Aorta (tissue), 5 donors: Measurements from ENCODE around the gene INO80B. TPM values are rescaled to one million over a fixed set of nuclear protein-coding genes. Genes with fewer than 3 reads are reported as not detected.
A peak's percentile ranks its signal among the peaks of the same experiment; 100 is the strongest.

Source experiments
- ATAC-seq: fragments of 200-7000 bp; cut with Tn5 transposase; one replicate; pipeline ENCODE4 v1.9.1; 2022; ENCODE audit warnings: moderate library complexity; ENCODE audit not compliant: low FRiP score
- DNase-seq, 2 donors: peaks; one replicate each; pipeline ENCODE4 v3.0.0-alpha.2; 2020
- H3K27ac ChIP-seq, 2 donors: one replicate each; pipeline ENCODE4 v1.5.1; 2013; ENCODE audit warnings: low read length in 2 of 2, mild to moderate bottlenecking in 2 of 2, moderate library complexity in 2 of 2, control low read depth in 1 of 2, inconsistent platforms in 1 of 2, low read depth in 1 of 2
- H3K27me3 ChIP-seq, 2 donors: one replicate each; pipeline ENCODE4 v1.6.1; 2013; ENCODE audit warnings: control low read depth in 1 of 2, low read length in 1 of 2, mild to moderate bottlenecking in 1 of 2, moderate library complexity in 1 of 2; ENCODE audit not compliant: insufficient read depth in 2 of 2, control insufficient read depth in 1 of 2
- H3K36me3 ChIP-seq, 2 donors: one replicate each; pipeline ENCODE4 v1.6.1; 2013; ENCODE audit warnings: control low read depth in 1 of 2, low read length in 1 of 2, mild to moderate bottlenecking in 1 of 2; ENCODE audit not compliant: insufficient read depth in 2 of 2, control insufficient read depth in 1 of 2
- H3K4me1 ChIP-seq, 2 donors: one replicate each; pipeline ENCODE4 v1.6.1; 2013; ENCODE audit warnings: low read length in 2 of 2, control low read depth in 1 of 2, mild to moderate bottlenecking in 1 of 2, moderate library complexity in 1 of 2; ENCODE audit not compliant: insufficient read depth in 2 of 2, control insufficient read depth in 1 of 2
- H3K4me3 ChIP-seq, 2 donors: one replicate each; pipeline ENCODE4 v1.5.1; 2013; ENCODE audit warnings: low read length in 2 of 2, control low read depth in 1 of 2, mild to moderate bottlenecking in 1 of 2
- H3K9me3 ChIP-seq: one replicate; pipeline ENCODE4 v1.6.1; 2013; ENCODE audit warnings: mild to moderate bottlenecking, low read length; ENCODE audit not compliant: control insufficient read depth
- WGBS, 2 donors: extraction: QIAGEN DNeasy Blood & Tissue Kit; methylation state at CpG; one replicate each; pipeline ENCODE4 v1.1.7; 2013; 5-methylcytosine and 5-hydroxymethylcytosine counted together
- intact Hi-C, 2 donors: fragments of 100-400 bp; cut with DNase I; formaldehyde crosslinking; loops; one replicate each; pipeline versions ENCODE4 v1.14.2 to v1.15.0; 2022
- polyA plus RNA-seq, 2 donors: library from polyadenylated mRNA; stranded (reverse); fragments of 200-250 nt; gene quantifications; one replicate each; pipeline ENCODE4 v1.2.3, GENCODE V29; 2013
- total RNA-seq, 2 donors: library from RNA; stranded (reverse); fragmentation: NEBNext Ultra II Directional; extraction: Animal tissue kit (Norgen Biotek cat#: 25700); gene quantifications; one replicate each; pipeline ENCODE4 v1.2.1, GENCODE V29; 2021
- donor health status: healthy with polysubstance abuse.
- donor health status: Bipolar disorder and iron deficiency.
- donor health status: DM: no; HTN: no; CAD: no.
- donor health status: DM: no; HTN: no; CAD: no.
- donor health status: DM: yes; HTN: yes; CAD: no.

Gene INO80B
- total and polyA plus RNA-seq, 4 donors, result 18.2 to 60.9 (median 33.8) TPM

DNA sequence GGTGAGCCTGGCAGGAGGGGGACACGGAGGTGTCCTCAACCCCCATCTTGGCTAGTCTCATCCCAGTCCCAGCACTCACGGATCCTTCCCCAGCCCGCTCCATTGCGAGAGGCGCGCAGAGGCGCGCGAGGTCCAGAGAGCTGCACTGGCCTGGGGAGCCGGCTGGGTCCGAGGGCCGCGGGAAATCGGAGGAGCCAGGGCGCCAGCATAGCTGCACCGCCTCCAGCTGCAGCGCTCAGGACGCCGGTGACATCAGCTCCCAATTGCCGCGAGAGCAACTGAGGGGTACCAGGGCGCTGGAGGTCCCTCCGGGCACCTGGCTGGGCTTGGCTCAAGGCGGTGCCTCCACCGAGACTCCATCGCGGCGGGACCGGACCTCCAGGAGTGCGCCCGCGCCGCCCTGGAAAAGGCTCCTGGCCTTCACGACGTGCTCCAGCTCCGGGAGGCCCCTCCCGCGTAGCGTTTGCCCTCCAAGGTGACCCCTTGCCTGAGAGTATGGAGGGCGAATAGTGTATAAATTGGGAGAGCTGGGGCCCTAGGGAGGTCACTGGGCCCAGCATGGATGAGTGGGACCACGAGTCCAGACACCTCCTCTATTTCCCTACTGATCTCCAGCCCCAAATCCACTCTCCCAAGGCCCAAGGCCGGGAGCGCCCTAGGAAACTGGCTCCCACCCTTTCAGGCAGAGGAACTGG lies 18.6 kb upstream of the INO80B start:
- H3K4me1 ChIP-seq, result no peaks in the 10 kb centered on the region
- DNase-seq, result no peak
- intact Hi-C loops, result no loop called here
- ATAC-seq, result no peak
- no peaks in the 10 kb centered on the region for H3K27me3 ChIP-seq
- H3K4me3 ChIP-seq, result no peak overlapping the region
- 60 to 68% methylated on average over 42 to 43 of the region's 43 CpGs for WGBS, 2 donors
- H3K9me3 ChIP-seq, result no peaks in the 10 kb centered on the region
- no peak overlapping the region for H3K27ac ChIP-seq
- no peaks in the 10 kb centered on the region for H3K36me3 ChIP-seq

DNA sequence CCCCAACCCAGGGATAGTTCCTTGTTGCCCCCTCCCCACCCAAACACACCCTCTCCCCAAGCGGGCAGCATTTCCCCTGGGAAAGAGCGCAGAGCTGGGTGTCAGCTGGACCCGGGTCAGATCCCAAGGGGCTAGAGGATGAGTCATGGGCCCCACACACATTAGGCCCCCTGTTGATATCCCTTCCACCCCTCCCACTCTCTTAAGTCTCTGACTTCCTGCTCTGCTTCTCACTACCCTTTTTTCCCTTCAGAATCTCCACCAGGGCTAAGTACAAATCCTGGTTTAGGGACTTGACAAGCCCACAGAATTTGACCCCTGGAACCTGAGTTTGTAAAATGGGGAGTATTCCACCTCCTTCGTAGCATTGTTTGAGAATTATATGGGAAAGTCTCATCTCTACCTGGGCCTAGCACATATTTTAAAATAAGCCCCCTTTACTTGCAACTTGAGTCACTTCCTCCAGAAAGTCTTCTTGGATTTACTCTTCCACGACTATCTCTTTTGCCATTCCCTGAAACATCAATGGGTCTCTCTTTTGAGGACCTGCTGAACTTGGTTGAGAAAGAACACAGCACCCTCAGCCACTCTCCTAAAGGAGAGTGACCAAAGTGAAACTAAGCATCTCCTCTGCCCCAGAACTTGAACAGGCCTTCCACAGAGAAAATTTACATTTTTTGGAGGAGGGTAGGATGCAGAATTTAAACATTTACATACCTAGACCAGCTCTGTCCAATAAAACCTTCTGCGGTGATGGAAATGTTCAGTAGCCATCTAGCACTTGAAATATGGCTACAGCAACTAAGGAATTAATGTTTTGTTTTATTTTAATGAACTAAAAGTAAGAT lies 17.8 kb upstream of the INO80B start:
- no peak for ATAC-seq
- 71 to 72% methylated on average over 6 of the region's 6 CpGs for WGBS, 2 donors
- DNase-seq, result no peak
- Histone ChIP-seq H3K9me3 (no peaks in the 10 kb centered on the region), H3K27me3 (no peaks in the 10 kb centered on the region), H3K36me3 (no peaks in the 10 kb centered on the region), H3K27ac (no peak overlapping the region), H3K4me1 (no peaks in the 10 kb centered on the region), H3K4me3 (no peak overlapping the region)
- intact Hi-C loops, result no loop called here

DNA sequence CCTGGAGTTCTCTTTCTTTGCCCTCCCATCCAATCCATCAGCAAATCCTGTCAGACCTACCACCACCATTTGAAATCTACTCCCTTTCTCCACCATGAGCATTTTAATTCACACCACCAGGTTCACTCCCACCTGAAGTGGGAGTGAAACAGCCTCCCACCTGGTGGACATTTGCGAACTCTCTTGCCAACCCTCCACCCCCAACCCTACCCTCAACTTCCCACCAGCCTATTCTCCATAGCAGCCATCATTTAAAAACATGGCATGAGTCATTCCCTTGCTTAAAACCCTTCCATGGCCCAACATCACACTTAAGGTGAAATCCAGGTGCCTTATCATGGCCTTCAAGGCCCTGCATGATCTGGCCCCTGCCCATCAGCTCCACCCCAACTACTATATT lies 16.6 kb upstream of the INO80B start:
- 96 to 100% methylated on average over 1 of the region's 1 CpG for WGBS, 2 donors
- intact Hi-C loops, result no loop called here
- Histone ChIP-seq H3K4me3 (no peak overlapping the region), H3K36me3 (no peaks in the 10 kb centered on the region), H3K9me3 (no peaks in the 10 kb centered on the region), H3K27me3 (no peaks in the 10 kb centered on the region), H3K27ac (no peak overlapping the region), H3K4me1 (no peaks in the 10 kb centered on the region)
- DNase-seq (no peak), ATAC-seq (no peak)

DNA sequence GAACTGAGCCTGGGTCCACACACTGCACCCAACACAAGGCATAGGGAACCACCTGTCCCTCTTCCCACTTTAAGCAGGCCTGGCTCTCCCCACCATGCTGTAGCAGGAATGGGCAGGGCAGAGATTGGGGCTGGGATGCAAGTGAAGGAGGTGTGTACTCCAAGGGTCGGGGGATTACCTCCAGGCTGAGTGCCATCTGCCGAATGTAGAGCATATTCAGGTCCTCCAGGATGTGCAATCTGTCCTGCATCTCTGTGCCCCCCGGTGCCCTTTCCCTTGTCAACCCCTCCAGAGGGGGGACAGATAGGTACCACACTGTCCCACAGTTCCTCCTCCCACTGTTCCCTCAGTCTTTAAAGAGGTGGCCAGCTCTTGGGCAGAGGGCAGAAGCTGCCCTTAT lies 15.5 kb upstream of the INO80B start:
- ATAC-seq (no peak), DNase-seq (peak in 1 of 2 donors; percentile 36)
- Histone ChIP-seq H3K27me3 (no peaks in the 10 kb centered on the region), H3K4me1 (no peaks in the 10 kb centered on the region), H3K4me3 (peak overlapping the region in 1 of 2 donors; percentile 41), H3K9me3 (no peaks in the 10 kb centered on the region), H3K27ac (no peak overlapping the region), H3K36me3 (no peaks in the 10 kb centered on the region)
- intact Hi-C loops, result no loop called here
- 21 to 25% methylated on average over 3 of the region's 3 CpGs for WGBS, 2 donors

DNA sequence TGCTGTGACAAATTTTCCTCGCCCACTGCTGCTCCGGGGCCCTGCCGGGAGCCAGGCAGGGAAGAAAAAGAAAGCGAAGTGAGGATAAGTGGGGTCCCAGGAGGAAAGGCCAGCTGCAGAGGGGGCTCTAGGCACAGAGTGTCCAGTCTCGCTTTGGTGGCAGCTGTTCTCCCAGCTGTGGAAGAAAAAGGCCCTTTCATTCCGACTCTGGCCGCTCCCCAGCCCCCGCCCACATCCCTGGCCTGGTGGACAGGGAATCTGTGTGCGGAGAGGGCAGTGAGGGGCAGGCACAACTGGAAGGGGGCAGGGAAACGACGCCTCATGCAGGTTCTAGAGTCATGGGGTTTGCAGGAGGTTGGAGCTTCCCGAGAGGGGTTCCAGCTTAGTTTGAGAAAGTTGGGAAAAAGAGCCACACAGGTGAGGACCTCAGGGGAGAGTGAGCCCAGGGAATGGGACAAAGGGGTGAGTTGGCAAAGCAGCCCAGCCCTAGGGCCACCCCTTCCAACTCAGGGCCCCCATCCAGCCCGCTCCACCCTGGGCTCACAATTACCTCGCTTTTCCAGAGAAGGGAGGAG lies 15.0 kb upstream of the INO80B start:
- Histone ChIP-seq H3K27ac (peak overlapping the region in 1 of 2 donors; percentile 20), H3K4me3 (peak overlapping the region; percentile 8 to 41), H3K9me3 (no peaks in the 10 kb centered on the region), H3K27me3 (no peaks in the 10 kb centered on the region), H3K4me1 (no peaks in the 10 kb centered on the region), H3K36me3 (no peaks in the 10 kb centered on the region)
- ATAC-seq, result peak; percentile 65
- peak; percentile 85 to 88 for DNase-seq
- 4% methylated on average over 13 to 14 of the region's 14 CpGs for WGBS, 2 donors
- intact Hi-C loops, result no loop called here

DNA sequence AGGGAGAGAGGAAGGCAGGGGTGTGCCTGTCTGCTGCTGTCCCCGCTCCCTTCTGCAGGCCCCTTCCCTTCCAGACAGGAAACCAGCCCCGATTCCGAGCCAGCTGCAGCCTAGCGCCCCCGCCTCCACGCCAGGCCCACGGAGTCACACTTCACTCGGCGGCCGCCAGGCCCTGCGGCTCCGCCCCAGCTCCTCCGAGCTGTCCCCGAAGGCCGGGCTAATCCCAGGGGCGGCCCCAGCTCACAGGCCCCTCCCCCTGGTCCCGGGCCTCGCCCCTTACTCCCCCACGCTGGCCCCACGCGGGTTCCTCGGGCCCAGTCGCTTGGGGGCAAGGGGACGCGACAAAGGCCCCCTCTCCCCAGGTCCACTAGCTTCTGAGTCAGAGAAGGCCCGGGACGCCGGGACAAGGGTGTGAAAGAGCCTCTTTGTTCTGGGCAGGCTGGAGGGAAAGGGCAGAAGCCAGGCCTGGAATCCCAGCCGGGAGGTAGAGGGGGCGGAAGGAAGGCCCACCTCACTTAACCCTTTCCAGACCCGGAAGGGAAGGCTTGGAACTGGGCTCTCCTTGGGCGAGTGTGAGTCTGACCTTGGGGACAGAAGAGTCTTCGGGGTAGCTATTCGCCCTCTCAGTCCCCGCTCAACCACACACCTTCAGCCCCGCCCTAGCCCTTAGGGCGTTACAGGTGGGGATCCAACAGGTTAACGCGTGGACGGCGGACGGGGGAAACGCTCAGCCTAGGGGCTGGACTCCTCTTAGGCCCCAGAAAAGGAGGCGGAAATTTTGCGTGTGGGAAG lies 14.3 kb upstream of the INO80B start:
- Histone ChIP-seq H3K4me3 (peak overlapping the region; percentile 8 to 41), H3K36me3 (no peaks in the 10 kb centered on the region), H3K27ac (peak overlapping the region in 1 of 2 donors; percentile 41), H3K27me3 (no peaks in the 10 kb centered on the region), H3K4me1 (no peaks in the 10 kb centered on the region), H3K9me3 (no peaks in the 10 kb centered on the region)
- intact Hi-C loops, result no loop called here
- DNase-seq (peak; percentile 92 to 95), ATAC-seq (peak; percentile 95)
- 12 to 16% methylated on average over 38 to 45 of the region's 45 CpGs for WGBS, 2 donors

DNA sequence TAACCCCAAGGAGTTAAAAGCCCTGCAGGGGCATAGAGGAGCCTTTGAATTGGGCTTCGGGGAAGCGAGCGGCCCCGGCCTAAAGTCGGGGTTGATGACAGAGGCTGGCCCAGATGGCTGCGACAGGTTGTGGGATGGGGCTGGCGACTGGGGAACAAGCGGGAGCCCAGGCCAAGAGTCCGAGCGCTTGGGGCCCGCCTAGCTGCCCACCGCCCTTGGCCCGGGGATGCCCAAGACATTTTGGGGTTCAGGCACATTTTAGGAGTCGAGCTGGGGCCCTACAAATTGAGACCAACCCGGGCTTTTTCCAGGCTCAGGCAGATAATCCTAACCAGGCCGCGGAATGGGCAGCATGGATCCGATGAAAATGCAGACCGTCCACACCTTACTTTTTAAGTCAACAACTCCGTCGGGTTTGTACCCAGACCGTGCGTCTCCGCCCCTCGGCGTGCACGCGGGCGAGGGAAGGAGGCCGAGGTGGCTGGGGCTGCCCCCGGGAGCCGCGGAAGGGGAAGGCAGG lies 13.7 kb upstream of the INO80B start:
- Histone ChIP-seq H3K4me3 (peak overlapping the region in 1 of 2 donors; percentile 41), H3K27ac (no peak overlapping the region), H3K27me3 (no peaks in the 10 kb centered on the region), H3K36me3 (no peaks in the 10 kb centered on the region), H3K9me3 (no peaks in the 10 kb centered on the region), H3K4me1 (no peaks in the 10 kb centered on the region)
- DNase-seq (no peak), ATAC-seq (peak; percentile 24)
- intact Hi-C loops, result no loop called here
- 27 to 31% methylated on average over 33 of the region's 33 CpGs for WGBS, 2 donors
